SHP77 (cell line): ENCODE results near the gene RC3H1.
"Not testable (repeated sequence)": the region's sequence is repeated elsewhere in the genome, so short reads cannot be mapped to it uniquely, and the experiment has no call there.

ENCODE experiments used
- DNase-seq, 2 experiments: peaks; one replicate each; lab custom pipeline; 2025; lab: John Stamatoyannopoulos, UW

RC3H1 gene

GRCh38 chr1:174023440-174023839, 1.3 kb upstream of the RC3H1 start:
- DNase-seq = peak; percentile 4 to 14

DNA sequence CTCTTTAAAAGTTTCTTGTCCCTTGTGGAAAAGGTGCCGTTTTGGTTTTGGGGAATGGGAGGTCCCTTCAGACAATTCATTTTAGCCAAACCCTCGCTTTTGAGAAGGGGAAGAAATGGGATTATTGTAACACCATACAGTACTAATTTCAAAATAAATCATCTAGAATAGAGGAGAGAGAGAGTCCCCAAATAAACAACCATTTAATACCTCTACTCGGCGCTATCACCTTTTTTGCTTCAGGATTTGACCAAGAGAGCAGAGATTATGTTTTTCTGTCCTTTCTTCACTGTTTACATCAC, 770 bp upstream of the RC3H1 start:
- no peak for DNase-seq

GRCh38 chr1:174021591-174022079, 522 bp downstream of the RC3H1 start:
- DNase-seq = peak; percentile 28 to 67

- DNase-seq = no peak
Observed at GRCh38 chr1:174018565-174018964, 3.6 kb downstream of the RC3H1 start.

DNA sequence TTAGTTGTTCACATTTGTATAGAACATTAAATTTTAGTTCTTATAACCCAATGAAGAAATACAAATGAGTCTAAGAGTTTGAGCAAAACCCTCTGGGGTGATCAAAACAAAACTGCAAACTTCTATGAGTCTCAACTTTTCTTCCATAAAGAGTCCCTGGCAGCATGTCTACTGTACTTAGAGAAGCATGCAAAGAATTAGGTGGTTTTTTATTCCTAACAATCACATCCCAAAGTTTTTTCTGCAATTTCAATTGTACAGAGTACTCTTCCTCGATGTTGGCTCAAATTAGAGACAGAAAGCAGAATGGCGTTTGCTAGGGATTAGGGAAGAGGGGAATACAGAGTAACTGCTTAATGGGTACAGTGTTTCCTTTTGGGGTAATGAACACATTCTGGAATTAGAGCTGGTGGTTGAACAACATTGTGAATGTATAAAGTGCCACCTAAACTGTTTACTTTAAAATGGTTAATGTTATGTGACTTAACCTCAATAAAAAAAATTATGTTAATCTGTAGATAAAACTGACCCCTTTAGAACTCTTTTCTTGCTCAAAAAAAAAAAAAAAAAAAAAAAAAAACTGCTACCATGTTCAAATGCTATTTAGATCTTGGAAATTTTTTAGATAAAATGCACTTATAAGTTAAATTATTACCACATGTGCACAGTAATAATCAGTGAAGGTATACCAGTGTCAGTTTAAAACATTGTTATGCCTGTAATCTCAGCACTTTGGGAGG, 4.8 kb downstream of the RC3H1 start:
- no peak for DNase-seq

DNA sequence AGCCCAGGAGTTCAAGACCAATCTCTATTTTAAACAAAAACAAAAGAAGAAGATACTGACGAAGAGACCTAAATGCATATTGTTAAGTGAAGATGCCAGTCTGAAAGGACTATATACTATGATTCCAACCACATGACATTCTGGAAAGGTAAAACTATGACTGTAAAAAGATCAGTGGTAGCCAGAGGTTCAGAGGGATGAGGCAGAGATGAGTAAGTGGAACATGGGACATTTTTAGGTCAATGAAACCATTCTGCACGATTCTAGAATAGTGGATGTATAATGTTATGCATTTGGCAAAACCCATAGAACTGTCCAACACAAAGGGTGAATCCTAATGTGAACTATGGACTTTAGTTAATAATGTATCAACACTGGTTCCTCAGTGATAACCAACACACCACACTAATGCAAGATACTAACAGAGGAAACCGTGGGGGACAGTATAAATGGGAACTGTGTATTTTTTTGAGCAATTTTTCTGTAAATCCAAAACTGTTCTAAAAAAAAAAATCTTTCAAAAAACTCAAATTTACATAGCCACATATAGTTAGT, 8.2 kb downstream of the RC3H1 start:
- DNase-seq = no peak

DNA sequence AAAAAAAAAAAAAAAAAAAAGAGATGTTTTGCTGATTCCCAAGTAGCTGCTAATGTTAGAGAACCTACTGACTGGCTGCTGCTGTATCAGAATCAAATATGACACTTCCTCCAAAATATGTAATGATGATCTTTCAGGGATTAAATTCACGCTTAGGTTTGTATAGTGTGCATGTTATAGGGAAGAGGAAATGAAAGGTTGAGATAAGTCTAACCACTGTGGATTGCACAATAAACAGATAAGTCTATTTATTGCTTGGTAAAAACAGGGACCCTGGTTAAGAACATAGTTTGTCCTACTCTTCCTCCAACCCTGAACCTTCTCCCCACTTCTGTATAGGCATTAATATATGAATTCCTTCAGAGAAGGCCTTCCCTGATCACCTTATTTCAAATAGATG, 13.2 kb downstream of the RC3H1 start:
- no peak for DNase-seq

- DNase-seq = no peak
Observed at GRCh38 chr1:174008269-174008668, 13.9 kb downstream of the RC3H1 start.

GRCh38 chr1:174007851-174008250, 14.3 kb downstream of the RC3H1 start:
- DNase-seq = no peak

GRCh38 chr1:174005032-174005431, 17.1 kb downstream of the RC3H1 start:
- DNase-seq = no peak

- DNase-seq = no peak
Observed at GRCh38 chr1:174003867-174004266, 18.3 kb downstream of the RC3H1 start.

- no peak for DNase-seq
Observed at GRCh38 chr1:174001573-174001972, 20.6 kb downstream of the RC3H1 start.

DNA sequence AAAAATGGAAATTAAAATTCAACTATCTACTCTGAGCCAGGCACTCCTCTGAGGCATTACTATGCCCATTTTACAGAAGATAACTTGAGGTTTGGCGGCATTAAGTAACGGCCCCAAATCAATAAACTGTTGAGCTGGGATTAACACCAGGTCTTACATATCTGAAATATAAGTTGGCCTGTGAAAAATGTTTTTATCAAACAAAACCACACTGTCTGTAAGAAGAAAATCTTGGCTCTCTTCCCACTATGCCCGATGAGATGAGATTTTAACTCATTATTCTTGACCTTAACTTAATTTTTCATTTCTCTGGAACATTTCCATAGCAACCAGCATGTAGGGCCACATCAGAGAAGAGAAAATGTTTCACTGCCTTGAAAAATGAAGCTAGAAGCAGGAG, 21.8 kb downstream of the RC3H1 start:
- DNase-seq = no peak

DNA sequence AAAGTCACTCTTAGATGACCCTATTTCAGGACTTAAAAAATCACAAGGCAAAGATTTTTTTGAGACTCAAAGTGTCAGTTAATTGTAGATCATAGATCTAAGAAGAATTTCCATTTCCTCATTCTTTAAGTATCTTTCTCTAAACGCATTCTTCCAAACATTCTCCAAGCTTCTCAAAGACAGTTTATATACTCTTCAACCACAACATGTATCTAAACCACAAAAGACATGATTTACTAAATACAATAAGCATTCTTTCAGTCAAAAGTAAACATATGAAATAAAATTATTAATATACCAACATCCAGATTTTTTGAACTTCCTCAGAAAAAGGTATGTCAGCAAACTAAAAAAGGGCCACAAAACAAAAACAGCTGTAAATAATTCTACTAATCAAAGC, 24.4 kb downstream of the RC3H1 start:
- DNase-seq = no peak

DNA sequence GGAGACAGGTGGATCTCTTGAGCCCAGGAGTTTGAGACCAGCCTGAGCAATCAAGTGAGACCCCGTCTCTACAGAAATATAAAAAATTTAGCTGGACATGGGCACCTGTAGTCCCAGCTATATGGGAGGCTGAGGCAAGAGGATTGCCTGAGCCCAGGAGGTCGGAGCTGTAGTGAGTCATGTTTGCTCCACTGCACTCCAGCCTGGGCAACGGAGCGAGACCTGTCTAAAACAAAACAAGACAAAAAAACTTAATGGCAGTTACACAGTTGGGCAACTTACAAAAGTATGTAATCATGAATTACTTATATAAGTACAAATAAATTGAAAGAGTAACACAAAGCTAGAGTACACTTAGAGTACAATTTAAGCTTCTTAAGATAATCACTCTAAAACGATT, 25.2 kb downstream of the RC3H1 start:
- DNase-seq = no peak

DNA sequence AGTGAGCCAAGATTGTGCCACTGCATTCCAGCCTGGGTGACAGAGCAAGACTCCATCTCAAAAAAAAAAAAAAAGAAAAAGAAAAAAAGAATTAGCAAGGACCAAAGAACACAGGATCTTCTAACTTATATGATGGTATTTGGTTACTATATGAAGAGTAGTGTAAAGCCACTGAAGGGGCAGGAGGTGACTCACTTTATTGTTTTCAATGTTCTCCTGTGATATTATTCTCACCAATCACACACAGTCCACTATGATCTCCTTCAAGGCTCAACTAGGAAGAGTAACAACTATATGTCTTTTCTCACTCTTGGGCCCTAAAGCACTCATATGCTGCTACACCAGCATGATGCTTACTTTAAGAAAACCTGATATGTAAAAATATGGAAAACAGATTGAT, 26.7 kb downstream of the RC3H1 start:
- DNase-seq = no peak

GRCh38 chr1:173993948-173994347, 28.2 kb downstream of the RC3H1 start:
- not testable (repeated sequence) for DNase-seq

DNA sequence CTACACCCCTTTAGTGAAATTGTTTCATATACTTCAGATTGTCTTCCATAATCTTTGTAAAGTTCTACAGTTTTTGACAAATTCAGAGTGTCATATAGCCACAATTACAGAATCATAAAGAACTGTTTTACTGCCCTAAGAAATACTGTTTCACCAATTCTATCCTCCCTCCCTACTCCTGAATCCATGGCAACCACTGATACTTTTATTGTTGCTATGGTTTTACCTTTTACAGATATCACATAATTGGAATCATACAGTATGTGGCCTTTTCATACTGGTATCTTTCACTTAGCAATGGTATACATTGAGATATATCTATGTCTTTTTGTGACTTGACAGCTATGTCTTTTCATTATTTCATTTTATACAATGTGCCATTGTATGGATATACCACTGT, 34.1 kb downstream of the RC3H1 start:
- no peak for DNase-seq

- no peak for DNase-seq
Observed at GRCh38 chr1:173986951-173987350, 35.2 kb downstream of the RC3H1 start.

DNA sequence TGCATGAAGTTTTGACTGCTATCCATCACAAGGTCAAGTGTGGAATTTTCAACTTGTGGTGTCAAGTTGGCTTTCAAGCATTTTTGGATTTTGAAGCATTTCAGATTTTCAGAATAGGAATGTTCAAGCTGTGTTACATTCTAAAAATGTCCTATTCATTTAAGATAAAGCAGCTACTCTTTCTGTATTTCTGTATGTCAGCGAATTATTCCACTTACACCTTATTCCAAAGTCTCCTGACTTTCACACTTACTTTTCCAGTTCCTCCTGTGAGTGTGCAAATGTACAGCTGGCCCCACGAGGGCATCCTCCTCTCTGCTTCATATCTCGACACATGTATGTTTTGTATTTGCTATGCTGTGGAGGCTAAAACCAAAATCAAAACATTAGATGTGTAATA, 51.9 kb downstream of the RC3H1 start:
- no peak for DNase-seq

DNA sequence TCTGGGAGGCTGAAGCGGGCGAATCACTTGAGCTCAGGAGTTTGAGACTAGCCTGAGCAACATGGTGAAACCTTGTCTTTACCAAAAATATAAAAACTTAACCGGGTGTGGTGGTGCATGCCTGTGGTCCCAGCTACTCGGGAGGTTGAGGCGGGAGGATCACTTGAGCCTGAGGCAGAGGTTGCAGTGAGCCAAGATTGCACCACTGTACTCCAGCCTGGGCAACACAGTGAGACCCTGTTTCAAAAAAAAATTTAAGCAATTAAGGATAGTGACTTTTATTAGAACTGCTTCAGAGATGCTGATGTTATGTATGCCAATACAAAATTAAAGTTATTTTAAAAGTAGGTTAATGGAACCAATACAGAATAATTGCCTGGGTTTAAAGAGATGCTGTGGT, 56.3 kb downstream of the RC3H1 start:
- DNase-seq = not testable (repeated sequence)

- DNase-seq = no peak
Observed at GRCh38 chr1:173963477-173963876, 58.7 kb downstream of the RC3H1 start.

DNA sequence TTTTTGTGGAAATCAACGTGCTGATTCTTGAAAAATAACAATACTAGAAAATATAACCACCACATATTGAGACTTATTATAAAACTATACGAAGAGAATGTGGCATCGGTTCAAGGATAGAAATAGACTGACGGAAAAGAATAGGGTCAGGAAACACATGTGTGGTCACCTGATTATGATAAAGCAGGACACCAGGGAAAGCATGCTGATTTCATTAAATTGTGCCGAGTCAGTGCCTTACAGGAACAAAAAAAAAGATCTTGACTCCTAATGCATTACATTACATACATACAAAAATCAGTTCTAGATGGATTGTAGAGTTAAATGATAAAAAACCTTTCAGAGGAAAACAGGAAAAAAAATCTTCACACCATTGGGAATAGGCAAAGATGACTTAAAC, 61.5 kb downstream of the RC3H1 start:
- no peak for DNase-seq

- DNase-seq = no peak
Observed at GRCh38 chr1:173954179-173954578, 68.0 kb downstream of the RC3H1 start.
